Measurements from ENCODE around the gene STK11IP.

DNA sequence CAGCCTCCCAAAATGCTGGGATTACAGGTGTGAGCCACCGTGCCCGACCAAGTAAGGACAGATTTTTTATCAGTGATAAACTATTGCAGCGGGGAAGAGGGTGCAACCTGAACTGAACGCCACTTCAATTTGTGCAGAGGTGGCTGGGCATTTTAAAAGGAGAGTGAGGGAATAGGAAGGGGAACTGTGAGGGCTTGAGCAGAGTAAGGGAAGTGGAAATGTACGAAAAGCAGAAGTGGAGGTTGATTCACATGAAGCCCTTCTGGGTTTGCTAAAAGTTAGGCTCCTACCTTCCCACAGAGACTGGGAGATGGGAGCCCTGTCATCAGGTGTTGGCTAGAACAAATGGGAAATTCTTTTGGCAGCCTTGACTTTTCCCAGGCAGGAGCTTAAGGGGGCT is 6.1 kb downstream of the STK11IP start:
- TF ChIP-seq FOXK1 (CRISPR knock-in tag; IDR thresholded peaks at IDR 0.05) (no peak), ZNF317 (CRISPR knock-in tag; IDR thresholded peaks at IDR 0.05; ENCODE audit: borderline replicate concordance, low read depth) (no peak), IRF2 (CRISPR knock-in tag; IDR thresholded peaks at IDR 0.05; ENCODE audit: borderline replicate concordance, low read depth) (no peak), ZBTB21 (CRISPR knock-in tag; IDR thresholded peaks at IDR 0.05; ENCODE audit: borderline replicate concordance) (no peak), SP1 (CRISPR knock-in tag; conservative IDR thresholded peaks at IDR 0.05) (no peak), JUN (CRISPR knock-in tag; IDR thresholded peaks at IDR 0.05) (no peak), RELA (CRISPR knock-in tag; IDR thresholded peaks at IDR 0.05; ENCODE audit: borderline replicate concordance) (no peak), TP53 (CRISPR knock-in tag; IDR thresholded peaks at IDR 0.05) (no peak)
- TF ChIP-seq, protein P1, sequence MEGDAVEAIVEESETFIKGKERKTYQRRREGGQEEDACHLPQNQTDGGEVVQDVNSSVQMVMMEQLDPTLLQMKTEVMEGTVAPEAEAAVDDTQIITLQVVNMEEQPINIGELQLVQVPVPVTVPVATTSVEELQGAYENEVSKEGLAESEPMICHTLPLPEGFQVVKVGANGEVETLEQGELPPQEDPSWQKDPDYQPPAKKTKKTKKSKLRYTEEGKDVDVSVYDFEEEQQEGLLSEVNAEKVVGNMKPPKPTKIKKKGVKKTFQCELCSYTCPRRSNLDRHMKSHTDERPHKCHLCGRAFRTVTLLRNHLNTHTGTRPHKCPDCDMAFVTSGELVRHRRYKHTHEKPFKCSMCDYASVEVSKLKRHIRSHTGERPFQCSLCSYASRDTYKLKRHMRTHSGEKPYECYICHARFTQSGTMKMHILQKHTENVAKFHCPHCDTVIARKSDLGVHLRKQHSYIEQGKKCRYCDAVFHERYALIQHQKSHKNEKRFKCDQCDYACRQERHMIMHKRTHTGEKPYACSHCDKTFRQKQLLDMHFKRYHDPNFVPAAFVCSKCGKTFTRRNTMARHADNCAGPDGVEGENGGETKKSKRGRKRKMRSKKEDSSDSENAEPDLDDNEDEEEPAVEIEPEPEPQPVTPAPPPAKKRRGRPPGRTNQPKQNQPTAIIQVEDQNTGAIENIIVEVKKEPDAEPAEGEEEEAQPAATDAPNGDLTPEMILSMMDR (IDR thresholded peaks at IDR 0.05) = no peak
- TF ChIP-seq, protein P2, sequence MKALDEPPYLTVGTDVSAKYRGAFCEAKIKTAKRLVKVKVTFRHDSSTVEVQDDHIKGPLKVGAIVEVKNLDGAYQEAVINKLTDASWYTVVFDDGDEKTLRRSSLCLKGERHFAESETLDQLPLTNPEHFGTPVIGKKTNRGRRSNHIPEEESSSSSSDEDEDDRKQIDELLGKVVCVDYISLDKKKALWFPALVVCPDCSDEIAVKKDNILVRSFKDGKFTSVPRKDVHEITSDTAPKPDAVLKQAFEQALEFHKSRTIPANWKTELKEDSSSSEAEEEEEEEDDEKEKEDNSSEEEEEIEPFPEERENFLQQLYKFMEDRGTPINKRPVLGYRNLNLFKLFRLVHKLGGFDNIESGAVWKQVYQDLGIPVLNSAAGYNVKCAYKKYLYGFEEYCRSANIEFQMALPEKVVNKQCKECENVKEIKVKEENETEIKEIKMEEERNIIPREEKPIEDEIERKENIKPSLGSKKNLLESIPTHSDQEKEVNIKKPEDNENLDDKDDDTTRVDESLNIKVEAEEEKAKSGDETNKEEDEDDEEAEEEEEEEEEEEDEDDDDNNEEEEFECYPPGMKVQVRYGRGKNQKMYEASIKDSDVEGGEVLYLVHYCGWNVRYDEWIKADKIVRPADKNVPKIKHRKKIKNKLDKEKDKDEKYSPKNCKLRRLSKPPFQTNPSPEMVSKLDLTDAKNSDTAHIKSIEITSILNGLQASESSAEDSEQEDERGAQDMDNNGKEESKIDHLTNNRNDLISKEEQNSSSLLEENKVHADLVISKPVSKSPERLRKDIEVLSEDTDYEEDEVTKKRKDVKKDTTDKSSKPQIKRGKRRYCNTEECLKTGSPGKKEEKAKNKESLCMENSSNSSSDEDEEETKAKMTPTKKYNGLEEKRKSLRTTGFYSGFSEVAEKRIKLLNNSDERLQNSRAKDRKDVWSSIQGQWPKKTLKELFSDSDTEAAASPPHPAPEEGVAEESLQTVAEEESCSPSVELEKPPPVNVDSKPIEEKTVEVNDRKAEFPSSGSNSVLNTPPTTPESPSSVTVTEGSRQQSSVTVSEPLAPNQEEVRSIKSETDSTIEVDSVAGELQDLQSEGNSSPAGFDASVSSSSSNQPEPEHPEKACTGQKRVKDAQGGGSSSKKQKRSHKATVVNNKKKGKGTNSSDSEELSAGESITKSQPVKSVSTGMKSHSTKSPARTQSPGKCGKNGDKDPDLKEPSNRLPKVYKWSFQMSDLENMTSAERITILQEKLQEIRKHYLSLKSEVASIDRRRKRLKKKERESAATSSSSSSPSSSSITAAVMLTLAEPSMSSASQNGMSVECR (CRISPR knock-in tag; IDR thresholded peaks at IDR 0.05; ENCODE audit: borderline replicate concordance) = no peak
- TF ChIP-seq, protein P3, sequence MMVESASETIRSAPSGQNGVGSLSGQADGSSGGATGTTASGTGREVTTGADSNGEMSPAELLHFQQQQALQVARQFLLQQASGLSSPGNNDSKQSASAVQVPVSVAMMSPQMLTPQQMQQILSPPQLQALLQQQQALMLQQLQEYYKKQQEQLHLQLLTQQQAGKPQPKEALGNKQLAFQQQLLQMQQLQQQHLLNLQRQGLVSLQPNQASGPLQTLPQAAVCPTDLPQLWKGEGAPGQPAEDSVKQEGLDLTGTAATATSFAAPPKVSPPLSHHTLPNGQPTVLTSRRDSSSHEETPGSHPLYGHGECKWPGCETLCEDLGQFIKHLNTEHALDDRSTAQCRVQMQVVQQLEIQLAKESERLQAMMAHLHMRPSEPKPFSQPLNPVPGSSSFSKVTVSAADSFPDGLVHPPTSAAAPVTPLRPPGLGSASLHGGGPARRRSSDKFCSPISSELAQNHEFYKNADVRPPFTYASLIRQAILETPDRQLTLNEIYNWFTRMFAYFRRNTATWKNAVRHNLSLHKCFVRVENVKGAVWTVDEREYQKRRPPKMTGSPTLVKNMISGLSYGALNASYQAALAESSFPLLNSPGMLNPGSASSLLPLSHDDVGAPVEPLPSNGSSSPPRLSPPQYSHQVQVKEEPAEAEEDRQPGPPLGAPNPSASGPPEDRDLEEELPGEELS (CRISPR knock-in tag; IDR thresholded peaks at IDR 0.05) = no peak
- TF ChIP-seq, protein P4, sequence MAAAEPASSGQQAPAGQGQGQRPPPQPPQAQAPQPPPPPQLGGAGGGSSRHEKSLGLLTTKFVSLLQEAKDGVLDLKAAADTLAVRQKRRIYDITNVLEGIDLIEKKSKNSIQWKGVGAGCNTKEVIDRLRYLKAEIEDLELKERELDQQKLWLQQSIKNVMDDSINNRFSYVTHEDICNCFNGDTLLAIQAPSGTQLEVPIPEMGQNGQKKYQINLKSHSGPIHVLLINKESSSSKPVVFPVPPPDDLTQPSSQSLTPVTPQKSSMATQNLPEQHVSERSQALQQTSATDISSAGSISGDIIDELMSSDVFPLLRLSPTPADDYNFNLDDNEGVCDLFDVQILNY (CRISPR knock-in tag; IDR thresholded peaks at IDR 0.05) = no peak
- TF ChIP-seq, protein P5, sequence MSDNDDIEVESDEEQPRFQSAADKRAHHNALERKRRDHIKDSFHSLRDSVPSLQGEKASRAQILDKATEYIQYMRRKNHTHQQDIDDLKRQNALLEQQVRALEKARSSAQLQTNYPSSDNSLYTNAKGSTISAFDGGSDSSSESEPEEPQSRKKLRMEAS (CRISPR knock-in tag; IDR thresholded peaks at IDR 0.05) = no peak
- TF ChIP-seq, protein P6, sequence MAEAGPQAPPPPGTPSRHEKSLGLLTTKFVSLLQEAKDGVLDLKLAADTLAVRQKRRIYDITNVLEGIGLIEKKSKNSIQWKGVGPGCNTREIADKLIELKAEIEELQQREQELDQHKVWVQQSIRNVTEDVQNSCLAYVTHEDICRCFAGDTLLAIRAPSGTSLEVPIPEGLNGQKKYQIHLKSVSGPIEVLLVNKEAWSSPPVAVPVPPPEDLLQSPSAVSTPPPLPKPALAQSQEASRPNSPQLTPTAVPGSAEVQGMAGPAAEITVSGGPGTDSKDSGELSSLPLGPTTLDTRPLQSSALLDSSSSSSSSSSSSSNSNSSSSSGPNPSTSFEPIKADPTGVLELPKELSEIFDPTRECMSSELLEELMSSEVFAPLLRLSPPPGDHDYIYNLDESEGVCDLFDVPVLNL (CRISPR knock-in tag; IDR thresholded peaks at IDR 0.05; ENCODE audit: borderline replicate concordance, low read depth) = no peak
